ENCODE measurements around the gene PALD1. TPM values are rescaled to one million over a fixed set of nuclear protein-coding genes. Genes with fewer than 3 reads are reported as not detected.

PALD1 gene
- total and polyA plus RNA-seq, 2 of the 4 experiments (the other 2 are of a cell fraction) = 0.12 to 0.18 TPM

- TF ChIP-seq SMC3 (IDR thresholded peaks at IDR 0.05; ENCODE audit: low read depth, low read length) = no peak
These were observed 66.1 kb downstream of the PALD1 start (continued) for GRCh38 chr10:70544431-70545340.

GRCh38 chr10:70546584-70546983 lies 68.0 kb downstream of the PALD1 start:
- Histone ChIP-seq H4K91ac (ENCODE audit: insufficient read depth, low read depth, low read length) (no peak overlapping the region), H3K27ac (ENCODE audit: insufficient read depth, low read length) (no peak overlapping the region), H3K36me3 (ENCODE audit: control insufficient read depth, insufficient read depth, low read length) (no peaks in the 10 kb centered on the region), H3K79me1 (ENCODE audit: low read depth in 1 of 2, low read length in 2 of 2) (no peaks in the 10 kb centered on the region), H3K4me2 (ENCODE audit: low read depth, low read length) (no peak overlapping the region), H3K18ac (ENCODE audit: low read depth, low read length) (no peak overlapping the region), H3K4me1 (ENCODE audit: control insufficient read depth, insufficient read depth, low read length) (peaks cover under 1% of the 10 kb centered on the region; the same call in 1 of the 2 replicates), H2BK15ac (ENCODE audit: low read depth, low read length) (no peak overlapping the region), H3K27me3 (ENCODE audit: control insufficient read depth, insufficient read depth, low read length) (peaks cover 21% of the 10 kb centered on the region), H3K56ac (ENCODE audit: extremely low read depth, insufficient read depth, low read length) (no peak overlapping the region), H2AFZ (replicated peaks; ENCODE audit: low read length, poor library complexity) (no peak overlapping the region), H3K9me3 (ENCODE audit: control insufficient read depth, insufficient read depth, low read length) (no peaks in the 10 kb centered on the region), H3K9ac (ENCODE audit: low read depth, low read length) (no peak overlapping the region), H3K9me1 (ENCODE audit: insufficient read depth, low read length) (0 out of 2 replicates have a peak, but pooled peaks cover 7% of the 10 kb centered on the region), H2BK20ac (ENCODE audit: low read depth, low read length) (no peak overlapping the region), H3K23ac (ENCODE audit: low read depth, low read length) (no peak overlapping the region), H2BK5ac (ENCODE audit: low read depth, low read length, poor library complexity, severe bottlenecking) (no peak overlapping the region), H2AK5ac (ENCODE audit: low read depth, low read length) (no peak overlapping the region), H4K5ac (ENCODE audit: low read depth, low read length) (no peak overlapping the region), H3K4ac (ENCODE audit: low read depth, low read length) (no peak overlapping the region), H2BK120ac (ENCODE audit: low read depth, low read length) (no peak overlapping the region), H2AK9ac (replicated peaks; ENCODE audit: low read depth, low read length, poor library complexity) (no peak overlapping the region), H4K8ac (ENCODE audit: low read depth in 2 of 2, low read length in 2 of 2) (no peak overlapping the region), H3K4me3 (ENCODE audit: insufficient read depth, low read depth, low read length) (no peak overlapping the region), H4K20me1 (ENCODE audit: insufficient read depth, low read length) (no peaks in the 10 kb centered on the region), H3K14ac (replicated peaks; ENCODE audit: low read depth, low read length) (no peak overlapping the region)
- in situ Hi-C loops (cut with MboI; ENCODE audit: low sequenced_read_pairs) = loop anchor here (5.0 kb wide), 1 partner anchor 216 kb away; no protein-coding TSS in a partner anchor
- DNase-seq (no peak), ATAC-seq (ENCODE audit: low read depth) (no peak)
- ChIA-PET POLR2A (ENCODE audit: unreplicated experiment) (no interaction called here), CTCF (no interaction called here)
- WGBS, 2 experiments (ENCODE audit: extremely low coverage in 2 of 2, insufficient read length in 1 of 2) = no CpG with 5 or more reads among the region's 3 CpGs
- TF ChIP-seq CHD1 (IDR thresholded peaks at IDR 0.05; ENCODE audit: low read depth, low read length) = no peak
- TF ChIP-seq MXI1 (IDR thresholded peaks at IDR 0.05; ENCODE audit: borderline replicate concordance, low read depth, low read length) = no peak
- intact Hi-C loops (cut with micrococcal nuclease) = no loop called here
- dilution Hi-C loops (cut with HindIII; ENCODE audit: low sequenced_read_pairs, unreplicated experiment) = no loop called here
- BruUV-seq (replicated peaks) = no TSS peak

All from IMR-90 (cell line).